Activated CD8-positive, alpha-beta T cell treated with anti-CD3 and anti-CD28 coated beads for 36 hours (primary cell): ENCODE results near the gene SMARCA2. TPM values are rescaled to one million over a fixed set of nuclear protein-coding genes. Genes with fewer than 3 reads are reported as not detected.

Experiments used
- ATAC-seq: fragments of 200-7000 bp; cut with Tn5 transposase; one replicate; pipeline ENCODE4 v1.10.0; 2021; ENCODE audit warnings: mild to moderate bottlenecking, moderate library complexity
- CTCF ChIA-PET: fragments of 350-600 bp; sonication (Branson Sonifier 250); formaldehyde crosslinking; loops from one replicate; lab custom pipeline; 2021; ENCODE audit warnings: antibody characterized with exemption; lab: Charles Lee
- POLR2A ChIA-PET: fragments of 350-600 bp; sonication (Branson Sonifier 250); formaldehyde crosslinking; loops from one replicate; lab custom pipeline; 2021; ENCODE audit warnings: antibody characterized with exemption; lab: Charles Lee
- DNase-seq: peaks from one replicate; pipeline ENCODE4 v3.0.0-alpha.2; 2020
- H3K27ac Mint-ChIP-seq: one replicate; pipeline ENCODE4 v1.8.0; 2021; ENCODE audit warnings: mild to moderate bottlenecking, mixed read lengths
- H3K27me3 Mint-ChIP-seq: one replicate; pipeline ENCODE4 v1.8.0; 2021; ENCODE audit warnings: mixed read lengths
- H3K36me3 Mint-ChIP-seq: one replicate; pipeline ENCODE4 v1.8.0; 2021; ENCODE audit warnings: low read depth, mixed read lengths
- H3K4me1 Mint-ChIP-seq: one replicate; pipeline ENCODE4 v1.8.0; 2021; ENCODE audit warnings: low read depth, mixed read lengths
- H3K4me3 Mint-ChIP-seq: one replicate; pipeline ENCODE4 v1.8.0; 2021; ENCODE audit warnings: mild to moderate bottlenecking, moderate library complexity, mixed read lengths
- H3K9me3 Mint-ChIP-seq: one replicate; pipeline ENCODE4 v1.8.0; 2021; ENCODE audit warnings: mixed read lengths
- intact Hi-C: fragments of 100-400 bp; cut with micrococcal nuclease; formaldehyde crosslinking; loops from one replicate; pipeline ENCODE4 v1.10.0; 2022
- total RNA-seq, 2 experiments: library from RNA; stranded (reverse); gene quantifications; one replicate each; pipeline ENCODE4 v1.2.3, GENCODE V29; 2021
- TF ChIP-seq, protein P1 (sequence below): fragments of 200-600 bp; IDR thresholded peaks from one replicate; pipeline ENCODE4 v1.8.0; 2022; ENCODE audit warnings: antibody characterized with exemption, mild to moderate bottlenecking

The SMARCA2 gene
- total RNA-seq, 2 experiments from 2014 or later, result 94.7 to 99.4 TPM

DNA sequence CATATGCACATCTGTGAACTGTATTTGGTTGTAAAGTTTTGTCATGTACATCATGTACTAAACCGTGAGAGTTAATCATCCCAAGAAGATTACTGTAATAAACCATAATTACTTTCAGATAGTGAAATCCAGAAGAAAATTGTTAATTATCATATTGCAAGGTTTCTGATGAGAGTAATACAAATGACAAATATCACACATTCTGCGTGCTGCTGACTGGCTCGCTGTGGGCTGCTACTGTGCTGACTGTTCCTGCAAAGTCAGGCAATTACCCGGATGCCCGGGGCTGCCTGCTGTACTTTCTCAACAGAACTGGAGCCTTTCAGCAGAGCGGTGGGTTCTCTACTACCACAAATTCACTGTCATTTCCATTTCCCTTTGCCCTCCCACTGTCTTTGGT is 68.3 kb downstream of the SMARCA2 start:
- POLR2A ChIA-PET, result no interaction called here

DNA sequence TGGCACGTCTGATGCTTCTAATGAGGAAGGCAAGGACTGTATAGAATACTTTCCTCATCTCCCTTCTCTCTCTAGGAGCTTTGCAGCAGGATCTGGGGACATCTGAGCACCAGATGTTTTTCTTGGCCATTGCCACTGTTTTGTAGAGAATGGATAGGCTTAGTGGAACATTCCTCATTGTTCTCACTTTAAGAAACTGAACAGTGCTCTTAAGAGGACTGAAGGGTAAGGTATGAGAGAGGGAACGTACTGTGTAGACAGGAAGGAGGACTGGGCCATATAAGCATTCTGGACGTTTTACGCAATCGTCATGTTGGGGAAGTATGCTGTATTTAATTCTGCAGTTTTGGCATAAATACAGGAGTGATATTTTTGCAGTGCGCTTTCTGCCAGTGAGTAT is 70.6 kb downstream of the SMARCA2 start:
- H3K27ac Mint-ChIP-seq, result no peak overlapping the region

More for the DNA sequence above, 68.3 kb downstream of the SMARCA2 start:
- intact Hi-C loops, result loop anchor here (10.0 kb wide), 1 partner anchor 379 kb away; no protein-coding TSS in a partner anchor
- H3K4me1 Mint-ChIP-seq, result peaks cover 20% of the 10 kb centered on the region
- peaks cover 53% of the 10 kb centered on the region for H3K36me3 Mint-ChIP-seq
- no peak overlapping the region for H3K4me3 Mint-ChIP-seq
- DNase-seq (peak; percentile 23), ATAC-seq (no peak)
- CTCF ChIA-PET, result no interaction called here
- H3K9me3 Mint-ChIP-seq, result no peaks in the 10 kb centered on the region
- H3K27me3 Mint-ChIP-seq, result no peaks in the 10 kb centered on the region
- TF ChIP-seq, protein P1, sequence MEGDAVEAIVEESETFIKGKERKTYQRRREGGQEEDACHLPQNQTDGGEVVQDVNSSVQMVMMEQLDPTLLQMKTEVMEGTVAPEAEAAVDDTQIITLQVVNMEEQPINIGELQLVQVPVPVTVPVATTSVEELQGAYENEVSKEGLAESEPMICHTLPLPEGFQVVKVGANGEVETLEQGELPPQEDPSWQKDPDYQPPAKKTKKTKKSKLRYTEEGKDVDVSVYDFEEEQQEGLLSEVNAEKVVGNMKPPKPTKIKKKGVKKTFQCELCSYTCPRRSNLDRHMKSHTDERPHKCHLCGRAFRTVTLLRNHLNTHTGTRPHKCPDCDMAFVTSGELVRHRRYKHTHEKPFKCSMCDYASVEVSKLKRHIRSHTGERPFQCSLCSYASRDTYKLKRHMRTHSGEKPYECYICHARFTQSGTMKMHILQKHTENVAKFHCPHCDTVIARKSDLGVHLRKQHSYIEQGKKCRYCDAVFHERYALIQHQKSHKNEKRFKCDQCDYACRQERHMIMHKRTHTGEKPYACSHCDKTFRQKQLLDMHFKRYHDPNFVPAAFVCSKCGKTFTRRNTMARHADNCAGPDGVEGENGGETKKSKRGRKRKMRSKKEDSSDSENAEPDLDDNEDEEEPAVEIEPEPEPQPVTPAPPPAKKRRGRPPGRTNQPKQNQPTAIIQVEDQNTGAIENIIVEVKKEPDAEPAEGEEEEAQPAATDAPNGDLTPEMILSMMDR, result no peak
- peak overlapping the region; percentile 27 for H3K27ac Mint-ChIP-seq

DNA sequence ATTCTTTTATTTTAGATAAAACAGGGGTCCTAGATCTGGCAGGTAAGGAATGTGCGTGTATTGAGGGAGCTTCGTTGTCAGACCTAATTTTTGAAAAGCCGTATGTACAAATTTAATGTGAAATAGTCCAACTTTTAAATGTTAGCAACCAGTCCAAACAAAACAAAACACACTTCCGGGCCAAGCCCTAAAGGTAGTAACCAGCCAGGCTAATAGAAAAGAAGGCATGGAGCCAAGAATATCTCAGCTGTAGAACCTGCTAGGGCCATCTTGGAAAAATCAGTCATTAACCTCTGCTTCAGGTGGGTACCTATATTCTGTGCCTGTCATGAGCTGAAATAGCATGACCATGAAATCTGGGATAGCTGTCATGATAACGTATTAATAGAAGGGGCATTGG is 71.0 kb downstream of the SMARCA2 start:
- TF ChIP-seq, protein P1, result no peak
- no peaks in the 10 kb centered on the region for H3K9me3 Mint-ChIP-seq
- H3K36me3 Mint-ChIP-seq, result peaks cover 61% of the 10 kb centered on the region
- H3K4me3 Mint-ChIP-seq, result no peak overlapping the region
- H3K27ac Mint-ChIP-seq, result no peak overlapping the region
- H3K4me1 Mint-ChIP-seq, result peaks cover 26% of the 10 kb centered on the region
- no peaks in the 10 kb centered on the region for H3K27me3 Mint-ChIP-seq
- ATAC-seq (no peak), DNase-seq (no peak)
- ChIA-PET CTCF (interaction anchor here (1.3 to 3.1 kb wide), 7 partner anchors 9 to 147 kb away, joined by 3 to 25 read pairs (median 7); no protein-coding TSS in a partner anchor), POLR2A (no interaction called here)
- intact Hi-C loops, result loop anchor here (5.0 to 10.0 kb wide), 2 partner anchors 144 to 381 kb away; no protein-coding TSS in a partner anchor

More for the DNA sequence above, 70.6 kb downstream of the SMARCA2 start:
- ATAC-seq (no peak), DNase-seq (no peak)
- ChIA-PET CTCF (interaction anchor here (1.2 to 3.1 kb wide), 4 partner anchors 13 to 146 kb away, joined by 3 to 25 read pairs (median 3); no protein-coding TSS in a partner anchor), POLR2A (no interaction called here)
- Mint-ChIP-seq H3K4me3 (no peak overlapping the region), H3K4me1 (peaks cover 26% of the 10 kb centered on the region), H3K36me3 (peaks cover 60% of the 10 kb centered on the region), H3K9me3 (no peaks in the 10 kb centered on the region), H3K27me3 (no peaks in the 10 kb centered on the region)
- intact Hi-C loops, result loop anchor here (5.0 to 10.0 kb wide), 2 partner anchors 143 to 381 kb away; no protein-coding TSS in a partner anchor
- TF ChIP-seq, protein P1, result no peak

DNA sequence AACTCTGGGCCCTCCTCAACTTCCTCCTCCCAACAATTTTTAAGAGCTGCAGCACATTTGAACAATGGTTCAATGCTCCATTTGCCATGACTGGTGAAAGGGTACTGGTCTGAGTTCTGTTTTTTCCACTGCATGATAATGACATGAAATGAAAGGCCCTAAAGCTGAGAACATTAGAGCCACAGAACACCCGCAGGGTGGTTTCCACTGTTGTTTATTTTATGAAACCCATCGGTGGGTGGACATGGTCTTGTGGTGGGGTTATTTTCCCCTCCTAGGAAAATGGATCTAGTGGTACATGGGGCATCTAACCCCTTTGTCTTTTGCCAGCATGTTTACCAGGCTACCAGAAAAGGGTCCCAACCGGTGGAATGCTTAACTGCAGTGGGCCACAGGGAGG is 71.8 kb downstream of the SMARCA2 start:
- ChIA-PET POLR2A (interaction anchor here (0.6 to 1.3 kb wide), 4 partner anchors 31 to 77 kb away, joined by 4 read pairs; partner anchors contain the start of gene SMARCA2), CTCF (interaction anchor here (0.7 to 3.1 kb wide), 43 partner anchors 9 to 407 kb away, joined by 3 to 25 read pairs (median 4); partner anchors contain the start of gene SMARCA2)
- TF ChIP-seq, protein P1, result no peak
- Mint-ChIP-seq H3K27me3 (no peaks in the 10 kb centered on the region), H3K36me3 (peaks cover 63% of the 10 kb centered on the region), H3K4me1 (peaks cover 23% of the 10 kb centered on the region), H3K4me3 (no peak overlapping the region), H3K9me3 (no peaks in the 10 kb centered on the region), H3K27ac (peak overlapping the region; percentile 45)
- ATAC-seq (no peak), DNase-seq (peak; percentile 23)
- intact Hi-C loops, result loop anchor here (5.0 to 10.0 kb wide), 2 partner anchors 145 to 382 kb away; no protein-coding TSS in a partner anchor
